PC-9 (cell line): ENCODE results near the gene SLC35F4. TPM values are rescaled to one million over a fixed set of nuclear protein-coding genes. Genes with fewer than 3 reads are reported as not detected.

Experiments used
- BruUV-seq: library from RNA; stranded (reverse); fragments of 400-500 nt; replicated peaks from 2 replicates; lab custom pipeline; 2021; lab: Mats Ljungman, UMichigan
- CTCF ChIA-PET: fragments of 300-600 bp; sonication (Branson Sonifier 250); formaldehyde crosslinking; loops from one replicate; lab custom pipeline; 2022; ENCODE audit warnings: antibody characterized with exemption; lab: Charles Lee
- POLR2A ChIA-PET: fragments of 300-600 bp; sonication (Branson Sonifier 250); formaldehyde crosslinking; loops from one replicate; lab custom pipeline; 2022; ENCODE audit warnings: antibody characterized with exemption; ENCODE audit not compliant: unreplicated experiment; lab: Charles Lee
- DNase-seq, 2 experiments: peaks; one replicate each; pipeline versions ENCODE4 v3.0.0 to v3.0.0-alpha.2; 2015 to 2022; ENCODE audit warnings: mixed read lengths in 1 of 2
- H2AFZ ChIP-seq: fragments of 200-600 bp; sonication (generic); 2 replicates; pipeline ENCODE4 v1.8.1; 2017; ENCODE audit warnings: antibody characterized with exemption
- H3F3A ChIP-seq: fragments of 200-600 bp; sonication (generic); 2 replicates; pipeline ENCODE4 v1.8.1; 2017; ENCODE audit warnings: antibody characterized with exemption, mild to moderate bottlenecking, low read depth; ENCODE audit not compliant: insufficient read depth
- H3K27ac ChIP-seq: fragments of 200-600 bp; sonication (generic); 2 replicates; pipeline ENCODE4 v1.6.1; 2016; ENCODE audit warnings: mixed run types
- H3K27me3 ChIP-seq: fragments of 200-600 bp; sonication (generic); 2 replicates; pipeline ENCODE4 v1.6.1; 2016; ENCODE audit warnings: low read depth, mixed run types; ENCODE audit not compliant: insufficient read depth
- H3K36me3 ChIP-seq: fragments of 200-600 bp; sonication (generic); 2 replicates; pipeline ENCODE4 v1.6.1; 2016; ENCODE audit warnings: low read depth, mixed run types
- H3K4me1 ChIP-seq: fragments of 200-600 bp; sonication (generic); replicated peaks from 2 replicates; pipeline ENCODE4 v1.6.1; 2016; ENCODE audit warnings: mixed run types; ENCODE audit not compliant: insufficient read depth
- H3K4me2 ChIP-seq: fragments of 200-600 bp; sonication (generic); 2 replicates; pipeline ENCODE4 v1.6.1; 2017; ENCODE audit warnings: mixed run types
- H3K4me3 ChIP-seq: fragments of 200-600 bp; sonication (generic); 2 replicates; pipeline ENCODE4 v1.6.1; 2016; ENCODE audit warnings: mixed run types
- H3K79me2 ChIP-seq: fragments of 200-600 bp; sonication (generic); 2 replicates; pipeline ENCODE4 v1.6.1; 2017; ENCODE audit warnings: low read depth, mixed run types
- H3K9me2 ChIP-seq: fragments of 200-600 bp; sonication (generic); 2 replicates; pipeline ENCODE4 v1.8.1; 2017; ENCODE audit warnings: mild to moderate bottlenecking; ENCODE audit not compliant: insufficient read depth
- H3K9me3 ChIP-seq: fragments of 200-600 bp; sonication (generic); 2 replicates; pipeline ENCODE4 v1.8.1; 2016; ENCODE audit warnings: low read depth; ENCODE audit not compliant: insufficient read depth
- H4K20me1 ChIP-seq: fragments of 200-600 bp; sonication (generic); 2 replicates; pipeline ENCODE4 v1.8.1; 2017; ENCODE audit not compliant: insufficient read depth
- CTCF ChIP-seq: fragments of 200-600 bp; sonication (generic); conservative IDR thresholded peaks from 2 replicates; pipeline ENCODE4 v1.6.1; 2017; ENCODE audit warnings: mixed run types, antibody characterized with exemption, mild to moderate bottlenecking, moderate library complexity
- EZH2 ChIP-seq: fragments of 200-600 bp; sonication (generic); IDR thresholded peaks from 2 replicates; pipeline ENCODE4 v1.8.0; 2017; ENCODE audit warnings: antibody characterized with exemption, low read depth
- intact Hi-C: fragments of 100-400 bp; cut with micrococcal nuclease; formaldehyde crosslinking; loops from one replicate; pipeline ENCODE4 v1.10.0; 2022; ENCODE audit not compliant: unreplicated experiment
- total RNA-seq: library from RNA; stranded (reverse); gene quantifications from 2 replicates; pipeline ENCODE4 v1.2.3, GENCODE V29; 2021

Gene SLC35F4
- total RNA-seq, 1 experiment from 2014 or later: not detected

- TF ChIP-seq EZH2 (no peak), CTCF (no peak)
- H2AFZ ChIP-seq: no peak overlapping the region
- H3K4me2 ChIP-seq: no peak overlapping the region
- no peak overlapping the region for H3K27ac ChIP-seq
- DNase-seq: no peak
- ChIA-PET POLR2A (no interaction called here), CTCF (no interaction called here)
- intact Hi-C loops: no loop called here
- no peaks in the 10 kb centered on the region for H3K9me2 ChIP-seq
- no peaks in the 10 kb centered on the region for H3K79me2 ChIP-seq
- no peak overlapping the region for H3K4me3 ChIP-seq
- no TSS peak for BruUV-seq
- H3K27me3 ChIP-seq: no peaks in the 10 kb centered on the region
- no peaks in the 10 kb centered on the region for H4K20me1 ChIP-seq
- no peaks in the 10 kb centered on the region for H3K4me1 ChIP-seq
- H3F3A ChIP-seq: no peaks in the 10 kb centered on the region
- no peaks in the 10 kb centered on the region for H3K36me3 ChIP-seq
- no peaks in the 10 kb centered on the region for H3K9me3 ChIP-seq
Observed at GRCh38 chr14:57823015-57823660, 42.8 kb downstream of the SLC35F4 start.

GRCh38 chr14:57822081-57822480, 43.8 kb downstream of the SLC35F4 start:
- Histone ChIP-seq H3K4me3 (no peak overlapping the region), H3K4me2 (no peak overlapping the region), H4K20me1 (no peaks in the 10 kb centered on the region), H3K27me3 (no peaks in the 10 kb centered on the region), H3K27ac (no peak overlapping the region), H3K36me3 (no peaks in the 10 kb centered on the region), H3K9me3 (no peaks in the 10 kb centered on the region), H2AFZ (no peak overlapping the region), H3K4me1 (no peaks in the 10 kb centered on the region), H3K79me2 (no peaks in the 10 kb centered on the region), H3K9me2 (no peaks in the 10 kb centered on the region), H3F3A (no peaks in the 10 kb centered on the region)
- DNase-seq: no peak
- POLR2A ChIA-PET: no interaction called here
- CTCF ChIA-PET: no interaction called here
- intact Hi-C loops: no loop called here
- TF ChIP-seq CTCF (no peak), EZH2 (no peak)
- no TSS peak for BruUV-seq

- H3K4me2 ChIP-seq: no peak overlapping the region
- no peaks in the 10 kb centered on the region for H3K79me2 ChIP-seq
- no peaks in the 10 kb centered on the region for H3K4me1 ChIP-seq
- H2AFZ ChIP-seq: no peak overlapping the region
- ChIA-PET CTCF (no interaction called here), POLR2A (no interaction called here)
- DNase-seq: no peak
- no peaks in the 10 kb centered on the region for H4K20me1 ChIP-seq
- no peaks in the 10 kb centered on the region for H3K9me3 ChIP-seq
- H3F3A ChIP-seq: no peaks in the 10 kb centered on the region
- no peaks in the 10 kb centered on the region for H3K36me3 ChIP-seq
- H3K27ac ChIP-seq: no peak overlapping the region
- H3K4me3 ChIP-seq: no peak overlapping the region
- no peaks in the 10 kb centered on the region for H3K27me3 ChIP-seq
- H3K9me2 ChIP-seq: no peaks in the 10 kb centered on the region
- no TSS peak for BruUV-seq
- intact Hi-C loops: no loop called here
- no peak for TF ChIP-seq CTCF
- no peak for TF ChIP-seq EZH2
Observed at GRCh38 chr14:57820581-57820980, 45.3 kb downstream of the SLC35F4 start.
